Ovary (tissue), 9 donors: ENCODE data around the gene TYMP. TPM values are rescaled to one million over a fixed set of nuclear protein-coding genes. Genes with fewer than 3 reads are reported as not detected.

Experiments used
- DNase-seq, 5 donors: peaks; one replicate each; pipeline ENCODE4 v3.0.0-alpha.2; 2019 to 2020
- H3K27ac ChIP-seq, 2 donors: fragments of 200-600 bp; one replicate each; pipeline versions ENCODE4 v1.5.1 to v1.8.0; 2019 to 2022
- H3K27me3 ChIP-seq: fragments of 200-600 bp; one replicate; pipeline ENCODE4 v1.8.0; 2022
- H3K36me3 ChIP-seq: fragments of 200-600 bp; sonication (generic); one replicate; pipeline ENCODE4 v1.5.1; 2019
- H3K4me1 ChIP-seq: one replicate; pipeline ENCODE4 v1.8.1; 2013; ENCODE audit warnings: mild to moderate bottlenecking, moderate library complexity; ENCODE audit not compliant: insufficient read depth
- H3K4me3 ChIP-seq: fragments of 200-600 bp; sonication (generic); one replicate; pipeline ENCODE4 v1.5.1; 2017
- H3K9me3 ChIP-seq, 2 donors: fragments of 200-600 bp in 1 of 2; sonication (generic) in 1 of 2; one replicate each; pipeline versions ENCODE4 v1.5.1 to v1.8.1; 2013 to 2019; ENCODE audit warnings: mild to moderate bottlenecking in 1 of 2, moderate library complexity in 1 of 2
- EP300 ChIP-seq: sonication (generic); formaldehyde crosslinking; IDR thresholded peaks from one replicate; pipeline ENCODE4 v1.6.1; 2017; ENCODE audit warnings: antibody characterized with exemption
- POLR2A ChIP-seq: fragments of 450-650 bp; IDR thresholded peaks from one replicate; pipeline ENCODE4 v1.6.1; 2017; ENCODE audit warnings: antibody characterized with exemption, mild to moderate bottlenecking, moderate library complexity
- WGBS, 3 donors: extraction: QIAGEN DNeasy Blood & Tissue Kit in 1 of 3; methylation state at CpG; one replicate each; pipeline versions ENCODE4 v1.1.5 to v1.1.7; 2013 to 2017; 5-methylcytosine and 5-hydroxymethylcytosine counted together
- intact Hi-C, 4 donors: fragments of 100-400 bp; cut with DNase I; formaldehyde crosslinking; loops; one replicate each; pipeline versions ENCODE4 v1.11.0 to v1.15.1; 2022 to 2023
- polyA plus RNA-seq, 2 donors: library from polyadenylated mRNA; stranded (reverse); fragments of 200-250 nt in 1 of 2; fragments of 350-450 nt in 1 of 2; fragmentation: Illumina TruSeq in 1 of 2; extraction: RNeasy Lipid Tissue Mini Kit (QIAGEN cat#74804) in 1 of 2; gene quantifications; one replicate each; pipeline ENCODE4 v1.2.3, GENCODE V29; 2013 to 2014
- total RNA-seq, 7 donors: library from RNA; depleted of rRNA in 2 of 7; stranded (reverse); fragments of >200 nt in 2 of 7; fragmentation: NEBNext Ultra II Directional in 3 of 7; extraction: Animal tissue kit (Norgen Biotek cat#: 25700) in 3 of 7; gene quantifications; one replicate each; pipeline versions ENCODE4 v1.1.0 to v1.2.4, GENCODE V29; 2016 to 2023
- TF ChIP-seq, protein P1 (sequence below), 3 donors: fragments of 450-650 bp in 2 of 3; fragments of 200-600 bp in 1 of 3; IDR thresholded peaks; one replicate each; pipeline versions ENCODE4 v1.5.1 to v1.8.0; 2016 to 2022; ENCODE audit warnings: antibody characterized with exemption in 3 of 3, mild to moderate bottlenecking in 1 of 3
- donor health status: DM: no; HTN: no; CAD: no; lungs with moderate emphysema.
- donor health status: DM: no; HTN: no; CAD: no.
- donor health status: Bipolar disorder and iron deficiency.
- donor health status: DM: yes; HTN: yes; CAD: no.
- donor health status: DM: no; HTN: no; CAD: no.
- donor health status: DM: yes; HTN: yes; CAD: no.

Gene TYMP
- total and polyA plus RNA-seq, 9 donors = 2.7 to 72.4 (median 14.8) TPM

DNA sequence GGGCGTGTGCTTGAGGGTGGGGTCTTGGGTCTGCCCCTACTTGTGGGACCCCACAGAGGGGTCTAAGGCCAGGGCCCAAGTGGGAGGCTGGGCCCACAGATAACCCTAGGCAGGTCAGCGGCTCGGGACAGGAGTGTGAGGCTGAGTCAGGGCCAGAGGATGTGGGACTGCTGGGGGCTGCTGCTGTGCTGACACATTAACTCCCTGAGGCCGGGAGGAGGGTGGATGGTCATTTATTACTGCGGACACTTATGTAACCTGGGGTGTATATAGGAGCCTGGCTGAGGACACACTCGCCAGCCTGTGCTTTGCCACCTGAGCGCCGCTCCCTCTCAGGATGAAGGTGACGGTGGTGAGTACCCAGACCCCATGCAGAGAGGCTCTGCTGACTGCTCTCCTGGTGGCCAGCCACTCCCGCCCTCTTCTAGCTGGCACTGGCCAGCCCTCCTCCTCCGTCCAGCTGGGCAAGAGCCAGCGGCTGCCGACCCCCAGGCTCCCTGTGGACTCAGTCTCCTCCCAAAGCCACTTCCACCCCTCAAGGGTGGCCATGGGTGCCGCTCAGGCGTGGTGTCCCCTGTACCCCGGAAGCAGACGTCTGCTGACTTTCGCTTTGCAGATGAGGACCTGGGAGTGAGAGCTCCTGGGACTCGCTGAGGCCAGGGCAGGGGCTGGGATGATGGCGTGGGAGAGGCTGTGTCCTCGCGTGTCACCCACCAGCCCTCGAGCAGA lies 43.1 kb downstream of the TYMP start, which contains the start of gene MIOX:
Gene MIOX (plus strand): TSS at position 299 of the 729 bp plus-strand sequence. CDS start 39 bp downstream, at position 338.
- peak in 1 of 5 donors; percentile 16 for DNase-seq
- no peak within 1 kb of the TSS for H3K27ac ChIP-seq
- H3K27me3 ChIP-seq = peaks cover 1% of the 10 kb centered on the region

GRCh38 chr22:50485221-50486131 lies 44.3 kb downstream of the TYMP start:
- no peak overlapping the region for H3K4me3 ChIP-seq
- H3K36me3 ChIP-seq = no peaks in the 10 kb centered on the region
- DNase-seq = peak in 1 of 5 donors; percentile 15
- no peaks in the 10 kb centered on the region for H3K4me1 ChIP-seq
- no peaks in the 10 kb centered on the region for H3K9me3 ChIP-seq
- H3K27me3 ChIP-seq = peaks cover 9% of the 10 kb centered on the region
- intact Hi-C loops = no loop called here
- 57 to 70% (median 66%) methylated on average over 29 of the region's 29 CpGs for WGBS, 3 donors
- no peak overlapping the region for H3K27ac ChIP-seq
- TF ChIP-seq EP300 = no peak
- TF ChIP-seq POLR2A = no peak
- TF ChIP-seq, protein P1, sequence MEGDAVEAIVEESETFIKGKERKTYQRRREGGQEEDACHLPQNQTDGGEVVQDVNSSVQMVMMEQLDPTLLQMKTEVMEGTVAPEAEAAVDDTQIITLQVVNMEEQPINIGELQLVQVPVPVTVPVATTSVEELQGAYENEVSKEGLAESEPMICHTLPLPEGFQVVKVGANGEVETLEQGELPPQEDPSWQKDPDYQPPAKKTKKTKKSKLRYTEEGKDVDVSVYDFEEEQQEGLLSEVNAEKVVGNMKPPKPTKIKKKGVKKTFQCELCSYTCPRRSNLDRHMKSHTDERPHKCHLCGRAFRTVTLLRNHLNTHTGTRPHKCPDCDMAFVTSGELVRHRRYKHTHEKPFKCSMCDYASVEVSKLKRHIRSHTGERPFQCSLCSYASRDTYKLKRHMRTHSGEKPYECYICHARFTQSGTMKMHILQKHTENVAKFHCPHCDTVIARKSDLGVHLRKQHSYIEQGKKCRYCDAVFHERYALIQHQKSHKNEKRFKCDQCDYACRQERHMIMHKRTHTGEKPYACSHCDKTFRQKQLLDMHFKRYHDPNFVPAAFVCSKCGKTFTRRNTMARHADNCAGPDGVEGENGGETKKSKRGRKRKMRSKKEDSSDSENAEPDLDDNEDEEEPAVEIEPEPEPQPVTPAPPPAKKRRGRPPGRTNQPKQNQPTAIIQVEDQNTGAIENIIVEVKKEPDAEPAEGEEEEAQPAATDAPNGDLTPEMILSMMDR (IDR thresholded peaks at IDR 0.05) = no peak

More for the DNA sequence above, 43.1 kb downstream of the TYMP start, which contains the start of gene MIOX:
- TF ChIP-seq EP300 (no peak), POLR2A (no peak)
- TF ChIP-seq, protein P1 (IDR thresholded peaks at IDR 0.05) = no peak
- WGBS, 3 donors = 70 to 72% (median 71%) methylated on average over 21 to 23 of the region's 23 CpGs
- intact Hi-C loops = no loop called here
- no peaks in the 10 kb centered on the region for H3K9me3 ChIP-seq
- H3K4me1 ChIP-seq = no peaks in the 10 kb centered on the region
- H3K4me3 ChIP-seq = no peak within 1 kb of the TSS
- H3K36me3 ChIP-seq = no peaks in the 10 kb centered on the region

GRCh38 chr22:50483977-50484853 lies 45.6 kb downstream of the TYMP start:
- Histone ChIP-seq H3K9me3 (no peaks in the 10 kb centered on the region), H3K27me3 (peaks cover 9% of the 10 kb centered on the region), H3K4me3 (no peak overlapping the region), H3K36me3 (no peaks in the 10 kb centered on the region), H3K27ac (no peak overlapping the region), H3K4me1 (no peaks in the 10 kb centered on the region)
- intact Hi-C loops = no loop called here
- DNase-seq = no peak
- 79 to 83% (median 83%) methylated on average over 31 of the region's 31 CpGs for WGBS, 3 donors
- TF ChIP-seq POLR2A = no peak
- TF ChIP-seq EP300 = no peak
- TF ChIP-seq, protein P1 (IDR thresholded peaks at IDR 0.05) = no peak

GRCh38 chr22:50483556-50483955 lies 46.3 kb downstream of the TYMP start:
- no peak for TF ChIP-seq EP300
- TF ChIP-seq, protein P1 (IDR thresholded peaks at IDR 0.05) = no peak
- no peak for TF ChIP-seq POLR2A
- Histone ChIP-seq H3K27ac (no peak overlapping the region), H3K4me1 (no peaks in the 10 kb centered on the region), H3K36me3 (no peaks in the 10 kb centered on the region), H3K9me3 (no peaks in the 10 kb centered on the region), H3K4me3 (no peak overlapping the region), H3K27me3 (peaks cover 9% of the 10 kb centered on the region)
- no peak for DNase-seq
- 84 to 93% (median 85%) methylated on average over 8 of the region's 8 CpGs for WGBS, 3 donors
- intact Hi-C loops = no loop called here
